Uterus (tissue), 2 donors: ENCODE measurements around the gene MCCC2.

Source experiments
- CTCF ChIP-seq, 4 experiments: fragments of 200-600 bp in 2 of 4; fragments of 450-650 bp in 2 of 4; sonication (generic) in 2 of 4; IDR thresholded peaks; one replicate each; pipeline ENCODE4 v1.5.1; 2016 to 2019; ENCODE audit warnings: antibody characterized with exemption in 4 of 4, mild to moderate bottlenecking in 2 of 4, moderate library complexity in 1 of 4
- POLR2A ChIP-seq, 2 donors: fragments of 450-650 bp; IDR thresholded peaks; one replicate each; pipeline ENCODE4 v1.6.1; 2016; ENCODE audit warnings: antibody characterized with exemption in 2 of 2, mild to moderate bottlenecking in 1 of 2, moderate library complexity in 1 of 2

GRCh38 chr5:71576241-71576640, 10.9 kb upstream of the MCCC2 start:
- TF ChIP-seq CTCF (IDR thresholded peaks at IDR 0.05) (no peak), POLR2A (IDR thresholded peaks at IDR 0.05) (no peak)
